ENCODE results near the gene SLC37A1. TPM values are rescaled to one million over a fixed set of nuclear protein-coding genes. Genes with fewer than 3 reads are reported as not detected.

Gene SLC37A1
- total and polyA plus RNA-seq, 4 donors, result 2.0 to 7.2 (median 4.3) TPM

- TF ChIP-seq ZBTB33 (IDR thresholded peaks at IDR 0.05) (no peak), RAD21 (IDR thresholded peaks at IDR 0.05) (peak; percentile 49 to 68), YY1 (IDR thresholded peaks at IDR 0.05) (peak; percentile 69), NR2F2 (IDR thresholded peaks at IDR 0.05) (peak; percentile 86), CTCF (IDR thresholded peaks at IDR 0.05; ENCODE audit: low read depth, low read length, missing input control) (peak; percentile 5), FOXA2 (IDR thresholded peaks at IDR 0.05) (no peak), HNF4G (IDR thresholded peaks at IDR 0.05) (peak; percentile 79), ATF3 (IDR thresholded peaks at IDR 0.05) (no peak), RXRA (IDR thresholded peaks at IDR 0.05) (peak; percentile 91 to 97), MAX (IDR thresholded peaks at IDR 0.05) (peak; percentile 41), TAF1 (conservative IDR thresholded peaks at IDR 0.05) (no peak), REST (IDR thresholded peaks at IDR 0.05) (peak; percentile 54), SP1 (IDR thresholded peaks at IDR 0.05) (peak; percentile 93), GABPA (IDR thresholded peaks at IDR 0.05 in 1 of 2, conservative IDR thresholded peaks at IDR 0.05 in 1 of 2) (no peak), FOXA1 (IDR thresholded peaks at IDR 0.05) (no peak), JUND (IDR thresholded peaks at IDR 0.05) (peak in 1 of 2 donors; percentile 9), HNF4A (conservative IDR thresholded peaks at IDR 0.05) (peak; percentile 90 to 93), EGR1 (IDR thresholded peaks at IDR 0.05; ENCODE audit: low read depth in 2 of 2) (no peak)
- peak; percentile 74 for DNase-seq (ENCODE audit: low spot score)
- Histone ChIP-seq H3K9me3 (ENCODE audit: control insufficient read depth in 4 of 4, low read length in 3 of 4) (no peaks in the 10 kb centered on the region), H3K9ac (ENCODE audit: low read depth in 1 of 2, low read length in 2 of 2) (peak overlapping the region in 1 of 2 donors; percentile 3), H3K36me3 (ENCODE audit: control insufficient read depth in 4 of 4, insufficient read depth in 3 of 4, low read depth in 1 of 4, low read length in 3 of 4) (no peaks in the 10 kb centered on the region), H3K4me1 (ENCODE audit: control insufficient read depth in 4 of 4, insufficient read depth in 4 of 4, low read length in 3 of 4) (peaks cover 6 to 37% (median 25%) of the 10 kb centered on the region in 4 donors), H3K27me3 (ENCODE audit: control insufficient read depth in 4 of 4, insufficient read depth in 4 of 4, low read length in 3 of 4) (no peaks in the 10 kb centered on the region), H3K4me3 (ENCODE audit: low read depth in 1 of 3, low read length in 3 of 3) (no peak overlapping the region), H3K27ac (ENCODE audit: low read depth in 1 of 2, low read length in 2 of 2) (peak overlapping the region; percentile 50 to 81)
- 15% methylated on average over 9 of the region's 9 CpGs for WGBS
Measured at GRCh38 chr21:42526379-42526727, 12.7 kb downstream of the SLC37A1 start.

Measured in liver (tissue), 9 donors.